Keratinocyte (primary cell): ENCODE results near the gene CFAP298. TPM values are rescaled to one million over a fixed set of nuclear protein-coding genes. Genes with fewer than 3 reads are reported as not detected.

Experiments
- DNase-seq: peaks from one replicate; pipeline ENCODE4 v3.0.0-alpha.2; 2011; ENCODE audit warnings: low read depth, missing footprints, low spot score
- FAIRE-seq: peaks from 2 replicates; lab custom pipeline; 2011; peaks lifted over from hg19 to GRCh38; lab: Jason Lieb, UNC
- H2AFZ ChIP-seq: 2 replicates; pipeline ENCODE4 v1.6.0; 2012; ENCODE audit warnings: low read length, control low read depth, inconsistent platforms; ENCODE audit not compliant: control insufficient read depth
- H3K27ac ChIP-seq: 2 replicates; pipeline ENCODE4 v1.5.1; 2011; ENCODE audit warnings: low read length; ENCODE audit not compliant: control insufficient read depth, insufficient read depth
- H3K27me3 ChIP-seq: 3 replicates; pipeline ENCODE4 v1.6.0; 2011; ENCODE audit warnings: low read length; ENCODE audit not compliant: control insufficient read depth, insufficient read depth; ENCODE audit errors: extremely low read depth
- H3K36me3 ChIP-seq, 2 experiments: 2 replicates in 1 of 2; 3 replicates in 1 of 2; pipeline ENCODE4 v1.5.1; 2011; ENCODE audit warnings: low read length in 2 of 2, mild to moderate bottlenecking in 1 of 2; ENCODE audit not compliant: control insufficient read depth in 2 of 2, insufficient read depth in 2 of 2; ENCODE audit errors: extremely low read depth in 1 of 2
- H3K4me1 ChIP-seq: 3 replicates; pipeline ENCODE4 v1.5.1; 2011; ENCODE audit warnings: low read length; ENCODE audit not compliant: control insufficient read depth, insufficient read depth; ENCODE audit errors: extremely low read depth
- H3K4me2 ChIP-seq: 3 replicates; pipeline ENCODE4 v1.6.0; 2011; ENCODE audit warnings: low read depth, low read length; ENCODE audit not compliant: control insufficient read depth, insufficient read depth; ENCODE audit errors: extremely low read depth
- H3K4me3 ChIP-seq, 3 experiments: fragments of 200-600 bp in 1 of 3; sonication (generic) in 1 of 3; 2 replicates in 2 of 3; 3 replicates in 1 of 3; pipeline ENCODE4 v1.5.1; 2011 to 2016; ENCODE audit warnings: low read length in 3 of 3, mild to moderate bottlenecking in 3 of 3, control low read depth in 2 of 3, inconsistent platforms in 1 of 3, low read depth in 1 of 3, mixed read lengths in 1 of 3, mixed run types in 1 of 3, moderate library complexity in 1 of 3; ENCODE audit not compliant: control insufficient read depth in 2 of 3, insufficient read depth in 2 of 3; ENCODE audit errors: extremely low read depth in 1 of 3
- H3K79me2 ChIP-seq: 2 replicates; pipeline ENCODE4 v1.6.0; 2012; ENCODE audit warnings: low read length; ENCODE audit not compliant: control insufficient read depth, insufficient read depth
- H3K9ac ChIP-seq: 3 replicates; pipeline ENCODE4 v1.6.0; 2011; ENCODE audit warnings: low read length; ENCODE audit not compliant: control insufficient read depth, insufficient read depth; ENCODE audit errors: extremely low read depth
- H3K9me1 ChIP-seq: 3 replicates; pipeline ENCODE4 v1.6.0; 2011; ENCODE audit warnings: low read length; ENCODE audit not compliant: control insufficient read depth, insufficient read depth; ENCODE audit errors: extremely low read depth
- H3K9me3 ChIP-seq: 2 replicates; pipeline ENCODE4 v1.5.1; 2012; ENCODE audit warnings: low read depth, low read length; ENCODE audit not compliant: control insufficient read depth
- H4K20me1 ChIP-seq: 3 replicates; pipeline ENCODE4 v1.6.0; 2011; ENCODE audit warnings: low read length; ENCODE audit not compliant: control insufficient read depth, insufficient read depth; ENCODE audit errors: extremely low read depth
- CTCF ChIP-seq, 3 experiments: IDR thresholded peaks in 1 of 3; conservative IDR thresholded peaks in 1 of 3; optimal IDR thresholded peaks in 1 of 3; 2 replicates in 2 of 3; 3 replicates in 1 of 3; pipeline versions ENCODE3 to v1.5.1; 2011; ENCODE audit warnings: low read length in 3 of 3, mild to moderate bottlenecking in 3 of 3, moderate library complexity in 2 of 3, control low read depth in 1 of 3, inconsistent platforms in 1 of 3; ENCODE audit not compliant: insufficient read depth in 2 of 3; ENCODE audit errors: extremely low read depth in 1 of 3
- EZH2 ChIP-seq: IDR thresholded peaks from one replicate; pipeline ENCODE4 v1.6.1; 2012; ENCODE audit warnings: inconsistent platforms, mild to moderate bottlenecking, low read length, moderate library complexity
- dilution Hi-C: fragments of 300-500 bp; cut with MboI; formaldehyde crosslinking; loops from one replicate; pipeline ENCODE4 v1.7.0; 2020; ENCODE audit warnings: low sequenced_read_pairs; ENCODE audit not compliant: extremely low pct_ligation_motif_present
- polyA plus RNA-seq, 5 experiments: library from polyadenylated mRNA; depleted of rRNA in 3 of 5; stranded (reverse) in 3 of 5; stranded (forward) in 1 of 5; unstranded in 1 of 5; fragments of >200 nt; gene quantifications; 1 replicate in 1 of 5; 2 replicates in 3 of 5; 3 replicates in 1 of 5; pipeline versions ENCODE4 v1.2.1 to v1.2.3, GENCODE V29; 2011 to 2012; ENCODE audit warnings: missing spikeins in 2 of 5, low read depth in 1 of 5, low replicate concordance in 1 of 5

CFAP298 gene
- polyA plus RNA-seq, 1 donor (not counting 4 experiments of a cell fraction or from before 2014, with no cell fraction given): 47.2 TPM

GRCh38 chr21:32595431-32595830 is 16.7 kb downstream of the CFAP298 start:
- DNase-seq (no peak), FAIRE-seq (no peak)
- Histone ChIP-seq H3K9me3 (no peaks in the 10 kb centered on the region), H3K27me3 (no peaks in the 10 kb centered on the region), H4K20me1 (no peaks in the 10 kb centered on the region), H3K4me3 (no peak overlapping the region), H3K36me3 (peaks cover 5 to 7% of the 10 kb centered on the region in 2 experiments), H3K9ac (no peak overlapping the region), H3K27ac (no peak overlapping the region), H3K4me1 (peaks cover 24% of the 10 kb centered on the region), H2AFZ (no peak overlapping the region), H3K4me2 (no peak overlapping the region), H3K9me1 (no peaks in the 10 kb centered on the region), H3K79me2 (no peaks in the 10 kb centered on the region)
- TF ChIP-seq EZH2: no peak
- no peak for TF ChIP-seq CTCF (optimal IDR thresholded peaks at IDR 0.05 in 1 of 3, IDR thresholded peaks at IDR 0.05 in 1 of 3, conservative IDR thresholded peaks at IDR 0.05 in 1 of 3; ENCODE audit: extremely low read depth in 1 of 3, insufficient read depth in 2 of 3, low read length in 3 of 3)
- dilution Hi-C loops: no loop called here

GRCh38 chr21:32593690-32594089 is 18.5 kb downstream of the CFAP298 start:
- Histone ChIP-seq H3K4me1 (peaks cover 12% of the 10 kb centered on the region), H3K27ac (no peak overlapping the region), H2AFZ (no peak overlapping the region), H3K4me3 (no peak overlapping the region), H3K27me3 (no peaks in the 10 kb centered on the region), H3K9me1 (no peaks in the 10 kb centered on the region), H3K9ac (no peak overlapping the region), H3K9me3 (no peaks in the 10 kb centered on the region), H4K20me1 (no peaks in the 10 kb centered on the region), H3K36me3 (no peaks in the 10 kb centered on the region), H3K79me2 (no peaks in the 10 kb centered on the region), H3K4me2 (no peak overlapping the region)
- no peak for DNase-seq
- no peak for FAIRE-seq
- dilution Hi-C loops: no loop called here
- no peak for TF ChIP-seq EZH2
- TF ChIP-seq CTCF (optimal IDR thresholded peaks at IDR 0.05 in 1 of 3, IDR thresholded peaks at IDR 0.05 in 1 of 3, conservative IDR thresholded peaks at IDR 0.05 in 1 of 3; ENCODE audit: extremely low read depth in 1 of 3, insufficient read depth in 2 of 3, low read length in 3 of 3): no peak
